ENCODE data around the gene SCN1B. TPM values are rescaled to one million over a fixed set of nuclear protein-coding genes. Genes with fewer than 3 reads are reported as not detected.

SCN1B gene
- total and polyA plus RNA-seq, 10 of the 15 experiments (the other 5 are each of a cell fraction or from before 2014, with no cell fraction given), result 0.04 to 0.54 (median 0.11) TPM; not detected in 3

DNA sequence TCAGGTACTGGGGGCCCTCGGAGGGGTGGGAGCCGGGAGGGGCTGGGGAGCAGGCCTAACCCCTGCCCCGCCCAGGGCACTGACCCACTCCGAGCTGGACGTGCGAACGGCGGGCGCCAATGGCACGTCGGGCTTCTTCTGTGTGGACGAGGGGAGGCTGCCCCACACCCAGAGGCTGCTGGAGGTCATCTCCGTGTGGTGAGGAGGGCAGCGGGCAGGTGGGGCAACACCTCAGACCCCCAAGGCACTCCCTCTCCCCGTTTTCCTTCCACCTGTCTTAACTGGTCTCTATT is 29.5 kb downstream of the SCN1B start:
- no peak for FAIRE-seq
- Histone ChIP-seq H3K4me1 (ENCODE audit: control insufficient read depth, insufficient read depth, low read length) (no peaks in the 10 kb centered on the region), H4K20me1 (ENCODE audit: control insufficient read depth, insufficient read depth) (no peaks in the 10 kb centered on the region), H3K9me3 (replicated peaks; ENCODE audit: control insufficient read depth, insufficient read depth, low read length) (no peaks in the 10 kb centered on the region), H3K9ac (ENCODE audit: control insufficient read depth, insufficient read depth, low read length) (no peak overlapping the region), H3K4me3 (no peak overlapping the region), H3K27ac (ENCODE audit: control insufficient read depth, insufficient read depth) (no peak overlapping the region), H2AFZ (ENCODE audit: control insufficient read depth, low read depth, low read length) (no peak overlapping the region), H3K27me3 (replicated peaks in 1 of 2; ENCODE audit: control insufficient read depth in 2 of 2, insufficient read depth in 2 of 2, low read length in 1 of 2) (no peaks in the 10 kb centered on the region; a peak in 1 of 4 replicates), H3K4me2 (ENCODE audit: control insufficient read depth, insufficient read depth) (no peak overlapping the region), H3K79me2 (ENCODE audit: control insufficient read depth, insufficient read depth, low read length) (no peaks in the 10 kb centered on the region), H3K36me3 (ENCODE audit: control insufficient read depth in 2 of 2, insufficient read depth in 2 of 2, low read length in 1 of 2) (no peaks in the 10 kb centered on the region)
- POLR2A ChIA-PET, result no interaction called here
- TF ChIP-seq KDM1A (IDR thresholded peaks at IDR 0.05; ENCODE audit: borderline replicate concordance) (no peak), NRF1 (conservative IDR thresholded peaks at IDR 0.05; ENCODE audit: low read depth, low read length) (no peak), MYB (IDR thresholded peaks at IDR 0.05; ENCODE audit: borderline replicate concordance, low read depth, low read length) (no peak), POLR2A (IDR thresholded peaks at IDR 0.05; ENCODE audit: low read depth, low read length) (no peak)
- in situ Hi-C loops (cut with MboI) (no loop called here), intact Hi-C loops (cut with micrococcal nuclease; ENCODE audit: unreplicated experiment) (no loop called here)
- SMC1A ChIA-PET (ENCODE audit: uncharacterized antibody, unreplicated experiment), result no interaction called here
- 61% methylated on average over 12 of the region's 15 CpGs for WGBS (ENCODE audit: insufficient coverage, insufficient replicate concordance, low lambda C conversion rate, missing lambda C conversion rate)
- CTCF ChIA-PET, result interaction anchor here (2.3 to 8.2 kb wide), 2 partner anchors 15 to 27 kb away, joined by 5 to 56 read pairs; no protein-coding TSS in a partner anchor
- no TSS peak for BruUV-seq (replicated peaks)
- no peak for ATAC-seq
- no peak for DNase-seq (ENCODE audit: low read depth, low spot score)
- RAD21 ChIA-PET (ENCODE audit: unreplicated experiment), result no interaction called here

DNA sequence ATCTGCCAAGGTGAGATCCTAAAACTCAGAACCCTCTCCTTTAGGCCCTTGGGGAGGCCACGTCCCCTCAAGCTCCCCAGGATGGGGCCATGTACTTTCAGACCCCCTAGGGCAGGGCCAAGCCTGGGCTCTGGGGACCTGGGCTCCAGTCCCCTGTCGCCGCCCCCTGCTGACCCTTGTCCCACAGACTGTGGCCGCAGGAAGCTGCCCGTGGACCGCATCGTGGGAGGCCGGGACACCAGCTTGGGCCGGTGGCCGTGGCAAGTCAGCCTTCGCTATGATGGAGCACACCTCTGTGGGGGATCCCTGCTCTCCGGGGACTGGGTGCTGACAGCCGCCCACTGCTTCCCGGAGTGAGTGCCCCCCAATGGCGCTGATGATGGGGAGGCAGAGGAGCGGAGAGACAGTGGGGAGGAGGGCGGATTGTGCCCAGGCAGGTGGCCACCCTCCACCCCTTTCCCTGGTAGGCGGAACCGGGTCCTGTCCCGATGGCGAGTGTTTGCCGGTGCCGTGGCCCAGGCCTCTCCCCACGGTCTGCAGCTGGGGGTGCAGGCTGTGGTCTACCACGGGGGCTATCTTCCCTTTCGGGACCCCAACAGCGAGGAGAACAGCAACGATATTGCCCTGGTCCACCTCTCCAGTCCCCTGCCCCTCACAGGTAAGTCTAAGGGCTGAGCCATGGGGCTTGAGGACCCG is 30.0 kb downstream of the SCN1B start:
- in situ Hi-C loops (cut with MboI) (no loop called here), intact Hi-C loops (cut with micrococcal nuclease; ENCODE audit: unreplicated experiment) (no loop called here)
- no peaks in the 10 kb centered on the region for H4K20me1 ChIP-seq (ENCODE audit: control insufficient read depth, insufficient read depth)
- no peak for ATAC-seq
- H3K4me2 ChIP-seq (ENCODE audit: control insufficient read depth, insufficient read depth), result no peak overlapping the region
- RAD21 ChIA-PET (ENCODE audit: unreplicated experiment), result no interaction called here
- CTCF ChIA-PET, result interaction anchor here (8.2 kb wide), 1 partner anchor 15 kb away, joined by 56 read pairs; no protein-coding TSS in a partner anchor
- FAIRE-seq, result no peak
- SMC1A ChIA-PET (ENCODE audit: uncharacterized antibody, unreplicated experiment), result no interaction called here
- no peak overlapping the region for H2AFZ ChIP-seq (ENCODE audit: control insufficient read depth, low read depth, low read length)
- H3K9ac ChIP-seq (ENCODE audit: control insufficient read depth, insufficient read depth, low read length), result no peak overlapping the region
- H3K36me3 ChIP-seq (ENCODE audit: control insufficient read depth in 2 of 2, insufficient read depth in 2 of 2, low read length in 1 of 2), result no peaks in the 10 kb centered on the region
- no peaks in the 10 kb centered on the region for H3K4me1 ChIP-seq (ENCODE audit: control insufficient read depth, insufficient read depth, low read length)
- WGBS (ENCODE audit: insufficient coverage, insufficient replicate concordance, low lambda C conversion rate, missing lambda C conversion rate), result 62% methylated on average over 29 of the region's 29 CpGs
- DNase-seq (ENCODE audit: low read depth, low spot score), result no peak
- no peaks in the 10 kb centered on the region for H3K9me3 ChIP-seq (replicated peaks; ENCODE audit: control insufficient read depth, insufficient read depth, low read length)
- no peaks in the 10 kb centered on the region; a peak in 1 of 4 replicates for H3K27me3 ChIP-seq (replicated peaks in 1 of 2; ENCODE audit: control insufficient read depth in 2 of 2, insufficient read depth in 2 of 2, low read length in 1 of 2)
- no TSS peak for BruUV-seq (replicated peaks)
- H3K27ac ChIP-seq (ENCODE audit: control insufficient read depth, insufficient read depth), result no peak overlapping the region
- H3K79me2 ChIP-seq (ENCODE audit: control insufficient read depth, insufficient read depth, low read length), result no peaks in the 10 kb centered on the region
- POLR2A ChIA-PET, result no interaction called here
- H3K4me3 ChIP-seq, result no peak overlapping the region
- no peak for TF ChIP-seq IKZF2 (IDR thresholded peaks at IDR 0.05)
- TF ChIP-seq IRF4 (IDR thresholded peaks at IDR 0.05; ENCODE audit: low read depth, low read length), result no peak
- TF ChIP-seq, protein P1, sequence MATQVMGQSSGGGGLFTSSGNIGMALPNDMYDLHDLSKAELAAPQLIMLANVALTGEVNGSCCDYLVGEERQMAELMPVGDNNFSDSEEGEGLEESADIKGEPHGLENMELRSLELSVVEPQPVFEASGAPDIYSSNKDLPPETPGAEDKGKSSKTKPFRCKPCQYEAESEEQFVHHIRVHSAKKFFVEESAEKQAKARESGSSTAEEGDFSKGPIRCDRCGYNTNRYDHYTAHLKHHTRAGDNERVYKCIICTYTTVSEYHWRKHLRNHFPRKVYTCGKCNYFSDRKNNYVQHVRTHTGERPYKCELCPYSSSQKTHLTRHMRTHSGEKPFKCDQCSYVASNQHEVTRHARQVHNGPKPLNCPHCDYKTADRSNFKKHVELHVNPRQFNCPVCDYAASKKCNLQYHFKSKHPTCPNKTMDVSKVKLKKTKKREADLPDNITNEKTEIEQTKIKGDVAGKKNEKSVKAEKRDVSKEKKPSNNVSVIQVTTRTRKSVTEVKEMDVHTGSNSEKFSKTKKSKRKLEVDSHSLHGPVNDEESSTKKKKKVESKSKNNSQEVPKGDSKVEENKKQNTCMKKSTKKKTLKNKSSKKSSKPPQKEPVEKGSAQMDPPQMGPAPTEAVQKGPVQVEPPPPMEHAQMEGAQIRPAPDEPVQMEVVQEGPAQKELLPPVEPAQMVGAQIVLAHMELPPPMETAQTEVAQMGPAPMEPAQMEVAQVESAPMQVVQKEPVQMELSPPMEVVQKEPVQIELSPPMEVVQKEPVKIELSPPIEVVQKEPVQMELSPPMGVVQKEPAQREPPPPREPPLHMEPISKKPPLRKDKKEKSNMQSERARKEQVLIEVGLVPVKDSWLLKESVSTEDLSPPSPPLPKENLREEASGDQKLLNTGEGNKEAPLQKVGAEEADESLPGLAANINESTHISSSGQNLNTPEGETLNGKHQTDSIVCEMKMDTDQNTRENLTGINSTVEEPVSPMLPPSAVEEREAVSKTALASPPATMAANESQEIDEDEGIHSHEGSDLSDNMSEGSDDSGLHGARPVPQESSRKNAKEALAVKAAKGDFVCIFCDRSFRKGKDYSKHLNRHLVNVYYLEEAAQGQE (IDR thresholded peaks at IDR 0.05; ENCODE audit: low read depth, low read length), result no peak
- no peak for TF ChIP-seq ZNF24 (IDR thresholded peaks at IDR 0.05)
- TF ChIP-seq TCF12 (IDR thresholded peaks at IDR 0.05; ENCODE audit: low read depth, low read length), result no peak
- no peak for TF ChIP-seq CREB1 (IDR thresholded peaks at IDR 0.05; ENCODE audit: low read depth)
- TF ChIP-seq, protein P2, sequence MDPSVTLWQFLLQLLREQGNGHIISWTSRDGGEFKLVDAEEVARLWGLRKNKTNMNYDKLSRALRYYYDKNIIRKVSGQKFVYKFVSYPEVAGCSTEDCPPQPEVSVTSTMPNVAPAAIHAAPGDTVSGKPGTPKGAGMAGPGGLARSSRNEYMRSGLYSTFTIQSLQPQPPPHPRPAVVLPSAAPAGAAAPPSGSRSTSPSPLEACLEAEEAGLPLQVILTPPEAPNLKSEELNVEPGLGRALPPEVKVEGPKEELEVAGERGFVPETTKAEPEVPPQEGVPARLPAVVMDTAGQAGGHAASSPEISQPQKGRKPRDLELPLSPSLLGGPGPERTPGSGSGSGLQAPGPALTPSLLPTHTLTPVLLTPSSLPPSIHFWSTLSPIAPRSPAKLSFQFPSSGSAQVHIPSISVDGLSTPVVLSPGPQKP (IDR thresholded peaks at IDR 0.05; ENCODE audit: low read depth, low read length), result no peak
- TF ChIP-seq CHD1 (IDR thresholded peaks at IDR 0.05; ENCODE audit: low read depth, low read length), result no peak
- no peak for TF ChIP-seq NBN (IDR thresholded peaks at IDR 0.05)
- no peak for TF ChIP-seq POLR2AphosphoS2 (IDR thresholded peaks at IDR 0.05; ENCODE audit: low read depth, low read length)
- TF ChIP-seq TCF3 (IDR thresholded peaks at IDR 0.05; ENCODE audit: borderline replicate concordance, insufficient read depth, low read depth, low read length), result no peak
